Stimulated activated CD8-positive, alpha-beta memory T cell treated with anti-CD3 and anti-CD28 coated beads, Interleukin-12 subunit alpha, Interleukin-12 subunit beta, amount 100 ng/mL, for 24 hours (primary cell): Measurements from ENCODE around the gene WDFY2.
"Not testable (repeated sequence)": the region's sequence is repeated elsewhere in the genome, so short reads cannot be mapped to it uniquely, and the experiment has no call there.

Source experiments
- DNase-seq: peaks from one replicate; pipeline ENCODE4 v3.0.0-alpha.2; 2020; ENCODE audit errors: extremely low read depth

The WDFY2 gene

DNA sequence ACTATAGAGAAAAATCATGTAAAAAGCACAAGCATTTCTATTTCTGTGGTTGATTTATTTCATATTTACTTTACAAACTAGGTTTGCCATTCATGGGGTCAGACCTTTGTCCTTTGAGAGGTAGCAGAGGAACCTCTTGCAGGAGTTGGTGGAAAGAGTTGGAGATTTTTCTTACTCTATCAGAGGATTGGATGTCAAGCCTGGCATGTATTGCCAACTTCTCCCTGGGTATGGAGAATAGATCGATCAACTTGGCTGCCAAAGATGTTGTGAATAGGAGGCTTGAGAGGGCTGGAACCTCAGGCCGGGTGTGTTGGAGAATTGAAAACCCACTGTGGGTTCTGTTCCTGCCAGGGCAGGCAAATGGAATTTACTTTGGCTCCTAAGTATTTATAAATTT is 81.2 kb downstream of the WDFY2 start:
- DNase-seq, result no peak

DNA sequence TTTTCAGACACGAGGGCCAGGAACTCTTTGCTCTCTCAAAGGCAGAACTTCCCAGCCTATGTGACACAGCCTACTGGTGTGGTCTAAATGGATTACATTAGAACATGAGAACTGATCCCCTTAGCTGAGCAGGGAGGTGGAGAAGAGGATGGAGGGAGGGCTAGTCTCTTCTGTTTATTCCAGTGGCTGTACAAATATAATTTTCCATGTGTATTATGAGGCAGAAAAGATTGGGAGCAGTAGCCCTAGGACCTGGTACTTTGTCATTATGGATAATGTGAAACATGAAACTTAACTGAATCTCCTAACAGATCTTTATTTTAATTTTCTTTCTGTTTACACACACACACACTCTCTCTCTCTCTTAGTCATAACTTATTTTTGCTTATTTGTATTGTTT is 82.1 kb downstream of the WDFY2 start:
- no peak for DNase-seq

- no peak for DNase-seq
Observed at GRCh38 chr13:51666839-51667238, 82.6 kb downstream of the WDFY2 start.

GRCh38 chr13:51668580-51669195 is 84.4 kb downstream of the WDFY2 start:
- DNase-seq, result no peak

- DNase-seq, result no peak
Observed at GRCh38 chr13:51673165-51673564, 88.9 kb downstream of the WDFY2 start.

DNA sequence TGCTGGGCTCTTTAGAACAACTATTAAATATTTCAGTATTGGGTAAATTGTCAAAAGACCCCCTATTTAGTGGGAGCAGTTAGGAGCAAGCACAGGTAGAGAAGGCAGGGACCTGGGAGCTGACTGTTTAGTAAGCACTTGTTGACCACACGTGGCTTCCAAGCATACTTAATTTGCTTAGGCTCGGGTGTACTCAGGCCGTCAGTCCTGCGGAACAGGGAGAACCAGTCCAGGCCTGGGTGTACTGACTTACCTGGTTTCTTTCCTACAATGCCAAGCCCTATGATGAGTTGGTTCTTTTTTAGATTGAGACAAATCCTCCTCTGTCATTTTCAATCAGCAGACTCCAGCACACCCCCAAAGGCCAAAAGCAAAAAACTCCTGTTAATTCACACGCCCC is 90.0 kb downstream of the WDFY2 start:
- no peak for DNase-seq

- no peak for DNase-seq
Observed at GRCh38 chr13:51675385-51675784, 91.1 kb downstream of the WDFY2 start.

DNA sequence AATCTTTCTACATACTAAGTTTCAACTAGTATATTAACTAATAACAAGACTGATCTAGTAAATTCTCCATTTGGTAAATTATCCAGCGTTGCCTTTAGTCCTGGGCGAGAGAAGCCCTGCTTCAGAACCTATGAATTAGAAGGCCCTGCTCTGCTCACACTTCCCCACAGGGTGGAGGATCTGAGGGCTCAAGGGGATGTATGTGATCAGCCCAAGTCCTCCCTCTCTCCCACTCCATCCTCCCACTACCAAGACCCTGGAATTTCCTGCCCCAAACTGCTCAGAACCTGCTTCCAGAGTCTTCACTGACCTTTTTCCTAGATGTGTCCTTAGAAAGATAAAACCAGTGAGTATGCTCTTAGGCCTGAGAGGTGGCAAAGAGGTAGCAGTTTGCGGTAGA is 91.6 kb downstream of the WDFY2 start:
- no peak for DNase-seq

DNA sequence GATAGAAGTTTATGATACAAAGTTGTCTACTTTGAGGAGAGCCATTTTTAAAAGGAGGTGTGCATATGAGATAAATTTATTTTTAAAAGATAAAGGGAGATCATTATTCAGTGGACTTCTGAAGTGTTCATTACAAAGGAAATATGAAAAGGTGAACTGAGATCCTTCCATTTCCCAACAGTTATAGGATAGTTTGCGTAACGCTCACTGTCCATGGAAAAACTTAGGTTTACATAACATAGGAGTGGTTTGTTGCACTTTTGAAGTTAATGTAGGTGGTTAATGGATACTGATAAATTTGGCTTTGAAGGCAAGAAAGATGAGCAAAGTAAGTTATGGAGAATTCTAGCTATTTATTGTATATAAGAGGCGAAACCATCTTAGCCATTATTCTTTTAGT is 92.5 kb downstream of the WDFY2 start:
- no peak for DNase-seq

GRCh38 chr13:51678420-51678819 is 94.2 kb downstream of the WDFY2 start:
- no peak for DNase-seq

GRCh38 chr13:51679616-51680015 is 95.4 kb downstream of the WDFY2 start:
- DNase-seq, result no peak

- no peak for DNase-seq
Observed at GRCh38 chr13:51681037-51681678, 96.9 kb downstream of the WDFY2 start.

DNA sequence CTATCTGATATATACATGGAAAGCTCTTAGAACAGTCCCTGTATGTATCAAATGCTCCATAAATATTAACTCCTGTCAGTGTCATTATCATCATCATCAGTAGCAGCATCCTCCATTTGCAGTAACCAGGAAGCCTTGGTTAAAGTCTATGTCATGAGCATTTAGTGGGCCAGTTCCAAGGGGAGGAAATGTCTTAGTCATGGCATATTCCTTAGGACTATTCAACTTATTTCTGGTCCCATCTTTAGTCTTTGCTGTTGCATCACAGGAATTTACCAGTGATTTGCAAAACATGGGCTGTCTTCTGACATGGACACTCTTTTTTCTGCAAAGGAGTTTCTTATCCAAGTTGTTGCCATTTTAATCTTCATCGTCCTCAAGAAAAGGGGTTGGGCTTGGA is 98.4 kb downstream of the WDFY2 start:
- DNase-seq, result no peak

- DNase-seq, result no peak
Observed at GRCh38 chr13:51683597-51683996, 99.3 kb downstream of the WDFY2 start.

- DNase-seq, result no peak
Observed at GRCh38 chr13:51684076-51684475, 99.8 kb downstream of the WDFY2 start.

DNA sequence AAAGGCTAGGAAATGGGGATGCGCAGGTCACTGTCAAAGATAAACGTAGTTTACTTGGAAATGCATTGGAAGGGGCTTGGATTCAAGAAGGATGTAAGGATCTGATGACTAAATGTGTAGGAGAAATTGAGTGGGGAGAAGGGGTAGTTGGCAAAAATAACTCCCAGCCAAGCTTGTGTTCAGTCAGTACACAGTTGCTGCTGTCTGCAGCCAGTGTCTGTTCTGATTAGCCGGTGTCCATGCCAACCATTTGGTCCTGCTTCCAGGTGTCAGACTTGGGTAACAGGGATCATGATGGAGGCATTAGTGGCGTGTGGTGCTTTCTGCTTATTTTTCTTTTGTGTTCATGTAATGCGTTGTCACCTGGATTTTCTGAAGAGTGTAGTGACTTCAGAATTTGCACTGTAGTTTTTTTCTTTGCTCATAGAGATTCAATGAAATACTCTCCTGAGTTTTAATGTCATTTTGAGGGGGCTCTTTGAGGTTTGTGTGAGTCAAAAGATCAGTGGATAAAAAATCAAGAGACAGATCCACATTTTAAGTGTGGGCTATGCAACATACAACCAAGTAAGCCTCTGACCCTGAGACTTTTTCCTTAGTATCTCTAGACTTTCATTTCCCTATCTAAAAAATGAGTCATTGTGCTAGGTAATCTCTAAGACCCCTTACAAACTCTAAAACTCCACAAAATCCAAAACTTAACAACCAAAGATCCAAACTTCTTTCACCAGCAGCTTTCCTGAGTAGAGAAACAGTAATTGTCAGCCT is 103.9 kb downstream of the WDFY2 start:
- DNase-seq, result no peak

DNA sequence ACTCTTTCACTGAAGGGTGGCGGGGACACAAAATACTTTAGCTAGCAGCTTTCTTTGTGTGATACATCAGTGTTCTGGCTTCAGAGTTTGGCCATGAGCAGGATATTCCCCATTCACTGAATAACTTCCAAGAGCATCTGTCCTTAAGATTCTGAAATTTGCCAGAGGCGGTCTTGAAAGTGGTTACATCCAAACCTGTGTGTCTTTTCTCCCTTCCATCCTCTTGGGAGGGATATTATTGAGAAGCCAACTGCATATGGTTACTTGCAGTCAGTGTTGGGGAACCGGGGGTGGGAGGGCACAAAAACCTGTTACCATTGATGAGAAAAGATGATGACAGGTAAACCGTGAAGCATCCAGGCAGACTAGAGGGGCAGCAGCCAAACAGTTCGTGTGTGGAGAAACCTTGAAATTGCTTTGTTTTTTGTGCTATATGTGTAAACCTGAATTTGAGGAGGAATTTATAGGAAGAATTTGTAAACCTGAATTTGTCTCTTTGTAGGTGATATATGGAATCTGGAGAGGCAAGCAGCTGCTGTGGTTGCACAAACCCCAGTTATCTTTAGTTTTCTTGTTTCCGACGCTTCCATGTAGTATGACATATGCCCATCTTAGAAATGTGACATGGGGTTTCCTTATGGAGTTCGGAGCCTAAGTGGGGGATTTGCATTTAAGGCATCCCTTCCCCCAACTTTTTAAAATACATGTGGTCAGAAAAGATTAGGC is 104.8 kb downstream of the WDFY2 start:
- DNase-seq, result no peak

- no peak for DNase-seq
Observed at GRCh38 chr13:51689663-51689996, 105.4 kb downstream of the WDFY2 start.

DNA sequence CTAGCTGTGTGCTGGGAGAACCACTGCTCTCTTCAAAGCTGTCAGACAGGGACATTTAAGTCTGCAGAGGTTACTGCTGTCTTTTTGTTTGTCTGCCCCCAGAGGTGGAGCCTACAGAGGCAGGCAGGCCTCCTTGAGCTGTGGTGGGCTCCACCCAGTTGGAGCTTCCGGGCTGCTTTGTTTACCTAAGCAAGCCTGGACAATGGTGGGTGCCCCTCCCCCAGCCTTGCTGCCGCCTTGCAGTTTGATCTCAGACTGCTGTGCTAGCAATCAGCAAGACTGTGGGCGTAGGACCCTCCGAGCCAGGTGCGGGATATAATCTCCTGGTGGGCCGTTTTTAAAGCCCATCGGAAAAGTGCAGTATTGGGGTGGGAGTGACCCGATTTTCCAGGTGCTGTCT is 111.4 kb downstream of the WDFY2 start:
- DNase-seq, result not testable (repeated sequence)

GRCh38 chr13:51697181-51697580 is 112.9 kb downstream of the WDFY2 start:
- no peak for DNase-seq

GRCh38 chr13:51697855-51698254 is 113.6 kb downstream of the WDFY2 start:
- DNase-seq, result no peak

DNA sequence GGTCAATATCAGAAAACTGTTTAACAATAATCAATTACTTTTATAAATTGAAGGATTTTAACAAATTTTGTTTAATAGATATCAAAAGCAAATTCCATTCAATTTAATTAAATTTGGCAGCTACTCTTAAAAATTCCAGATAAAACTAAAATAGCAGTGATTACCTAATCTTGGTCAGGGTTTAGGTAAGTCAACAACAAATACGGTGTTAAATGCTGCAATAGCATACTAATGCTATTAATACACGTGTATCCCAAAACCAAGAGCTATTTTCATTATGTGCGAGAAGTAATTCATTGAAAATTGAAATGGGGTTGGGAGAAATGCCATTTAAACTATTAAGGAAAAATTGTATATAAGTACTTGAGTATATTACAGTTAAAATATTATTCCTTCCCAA is 114.1 kb downstream of the WDFY2 start:
- no peak for DNase-seq
